NCI-H526 (cell line): ENCODE data around the gene ZDHHC1.

Experiments
- DNase-seq, 2 experiments: peaks; one replicate each; lab custom pipeline; 2025; lab: John Stamatoyannopoulos, UW

The ZDHHC1 gene

GRCh38 chr16:67409631-67410030, 6.6 kb downstream of the ZDHHC1 start:
- DNase-seq = no peak

- DNase-seq = no peak
Observed at GRCh38 chr16:67407788-67408452, 8.4 kb downstream of the ZDHHC1 start.

- no peak for DNase-seq
Observed at GRCh38 chr16:67407176-67407787, 9.0 kb downstream of the ZDHHC1 start.

- DNase-seq = no peak
Observed at GRCh38 chr16:67406111-67406971, 9.9 kb downstream of the ZDHHC1 start.

GRCh38 chr16:67405336-67405735, 10.9 kb downstream of the ZDHHC1 start:
- DNase-seq = no peak

GRCh38 chr16:67404740-67405226, 11.5 kb downstream of the ZDHHC1 start:
- DNase-seq = peak; percentile 21 to 33

GRCh38 chr16:67403976-67404555, 12.2 kb downstream of the ZDHHC1 start:
- DNase-seq = no peak

- DNase-seq = no peak
Observed at GRCh38 chr16:67400901-67401300, 15.4 kb downstream of the ZDHHC1 start.

GRCh38 chr16:67399749-67400704, 16.2 kb downstream of the ZDHHC1 start:
- DNase-seq = peak in 1 of 2 experiments; percentile 34

GRCh38 chr16:67399218-67399733, 17.0 kb downstream of the ZDHHC1 start:
- DNase-seq = peak in 1 of 2 experiments; percentile 58

GRCh38 chr16:67398546-67399217, 17.6 kb downstream of the ZDHHC1 start:
- DNase-seq = no peak

GRCh38 chr16:67397812-67398545, 18.3 kb downstream of the ZDHHC1 start:
- DNase-seq = peak; percentile 41 to 75

GRCh38 chr16:67397036-67397801, 19.1 kb downstream of the ZDHHC1 start:
- peak in 1 of 2 experiments; percentile 9 for DNase-seq

- peak; percentile 83 to 92 for DNase-seq
Observed at GRCh38 chr16:67396159-67397035, 19.9 kb downstream of the ZDHHC1 start.

- DNase-seq = peak; percentile 86 to 93
Observed at GRCh38 chr16:67395458-67396158, 20.7 kb downstream of the ZDHHC1 start.

- DNase-seq = no peak
Observed at GRCh38 chr16:67395105-67395457, 21.2 kb downstream of the ZDHHC1 start.
